WTC11 (cell line): Measurements from ENCODE around the gene LRRC74B. TPM values are rescaled to one million over a fixed set of nuclear protein-coding genes. Genes with fewer than 3 reads are reported as not detected.

Experiments
- ATAC-seq: fragments of 200-7000 bp; cut with Tn5 transposase; 2 replicates; pipeline ENCODE4 v1.10.0; 2021; ENCODE audit warnings: mild to moderate bottlenecking, moderate library complexity
- CTCF ChIA-PET: fragments of 300-600 bp; sonication (Branson Sonifier 250); formaldehyde crosslinking; loops from one replicate; lab custom pipeline; 2021; ENCODE audit warnings: antibody characterized with exemption; lab: Charles Lee
- POLR2A ChIA-PET: fragments of 350-600 bp; sonication (Branson Sonifier 250); formaldehyde crosslinking; loops from one replicate; lab custom pipeline; 2021; ENCODE audit warnings: antibody characterized with exemption; lab: Charles Lee
- DNase-seq: peaks from one replicate; pipeline ENCODE4 v3.0.0; 2021; ENCODE audit warnings: low spot score
- H3K27ac Mint-ChIP-seq: 2 replicates; pipeline ENCODE4 v1.8.0; 2021; ENCODE audit warnings: mixed read lengths
- H3K27me3 Mint-ChIP-seq: 2 replicates; pipeline ENCODE4 v1.8.0; 2021; ENCODE audit warnings: low read depth, mild to moderate bottlenecking, moderate library complexity, mixed read lengths
- H3K36me3 Mint-ChIP-seq: 2 replicates; pipeline ENCODE4 v1.8.0; 2021; ENCODE audit warnings: mixed read lengths
- H3K4me1 Mint-ChIP-seq: 2 replicates; pipeline ENCODE4 v1.8.0; 2022; ENCODE audit warnings: mixed read lengths
- H3K4me3 Mint-ChIP-seq: 2 replicates; pipeline ENCODE4 v1.8.0; 2021; ENCODE audit warnings: mild to moderate bottlenecking, moderate library complexity, mixed read lengths
- H3K9me3 Mint-ChIP-seq: 2 replicates; pipeline ENCODE4 v1.8.0; 2021; ENCODE audit warnings: mixed read lengths
- ARID4B ChIP-seq: sonication (generic); formaldehyde crosslinking; IDR thresholded peaks from 2 replicates; pipeline ENCODE4 v1.8.0; 2023; ENCODE audit warnings: missing genetic modification reagents, mild to moderate bottlenecking, borderline replicate concordance
- CBFB ChIP-seq: sonication (generic); formaldehyde crosslinking; IDR thresholded peaks from 2 replicates; pipeline ENCODE4 v1.8.1; 2022; ENCODE audit warnings: mild to moderate bottlenecking, low read depth, missing genetic modification reagents
- CREM ChIP-seq: sonication (generic); formaldehyde crosslinking; IDR thresholded peaks from 2 replicates; pipeline ENCODE4 v1.8.1; 2022; ENCODE audit warnings: mild to moderate bottlenecking, missing genetic modification reagents, moderate library complexity
- ERG ChIP-seq: fragments of 250-450 bp; sonication (Bioruptor Pico); IDR thresholded peaks from 2 replicates; pipeline ENCODE4 v1.8.0; 2021; ENCODE audit warnings: mild to moderate bottlenecking
- ETV6 ChIP-seq: sonication (generic); formaldehyde crosslinking; IDR thresholded peaks from 2 replicates; pipeline ENCODE4 v1.8.1; 2022; ENCODE audit warnings: mild to moderate bottlenecking, missing genetic modification reagents
- IRF1 ChIP-seq: sonication (generic); formaldehyde crosslinking; IDR thresholded peaks from 2 replicates; pipeline ENCODE4 v1.8.0; 2023; ENCODE audit warnings: missing genetic modification reagents
- IRF2 ChIP-seq: sonication (generic); formaldehyde crosslinking; IDR thresholded peaks from 2 replicates; pipeline ENCODE4 v1.8.0; 2022; ENCODE audit warnings: low read depth, missing genetic modification reagents, borderline replicate concordance
- MXD4 ChIP-seq: fragments of 250-450 bp; sonication (Bioruptor Pico); IDR thresholded peaks from 2 replicates; pipeline ENCODE4 v1.8.0; 2021; ENCODE audit warnings: mild to moderate bottlenecking, moderate library complexity, borderline replicate concordance
- PREB ChIP-seq: sonication (generic); formaldehyde crosslinking; IDR thresholded peaks from 2 replicates; pipeline ENCODE4 v1.8.1; 2022; ENCODE audit warnings: mild to moderate bottlenecking, missing genetic modification reagents, moderate library complexity, borderline replicate concordance
- RELA ChIP-seq: sonication (generic); formaldehyde crosslinking; IDR thresholded peaks from 2 replicates; pipeline ENCODE4 v1.8.1; 2022; ENCODE audit warnings: missing genetic modification reagents, mild to moderate bottlenecking, borderline replicate concordance
- SMAD4 ChIP-seq: sonication (generic); formaldehyde crosslinking; IDR thresholded peaks from 2 replicates; pipeline ENCODE4 v1.8.0; 2022; ENCODE audit warnings: mild to moderate bottlenecking, missing genetic modification reagents
- USF1 ChIP-seq: sonication (generic); formaldehyde crosslinking; IDR thresholded peaks from 2 replicates; pipeline ENCODE4 v1.8.0; 2022; ENCODE audit warnings: mild to moderate bottlenecking, missing genetic modification reagents
- USF2 ChIP-seq: sonication (generic); formaldehyde crosslinking; IDR thresholded peaks from 2 replicates; pipeline ENCODE4 v1.8.1; 2023; ENCODE audit warnings: mild to moderate bottlenecking, missing genetic modification reagents, moderate library complexity
- ZBTB43 ChIP-seq: sonication (generic); formaldehyde crosslinking; IDR thresholded peaks from 2 replicates; pipeline ENCODE4 v1.8.1; 2023; ENCODE audit warnings: mild to moderate bottlenecking, missing genetic modification reagents
- ZNF138 ChIP-seq: sonication (generic); formaldehyde crosslinking; conservative IDR thresholded peaks from 2 replicates; pipeline ENCODE4 v1.8.1; 2022; ENCODE audit warnings: mild to moderate bottlenecking, moderate library complexity, missing genetic modification reagents
- ZNF219 ChIP-seq: sonication (generic); formaldehyde crosslinking; IDR thresholded peaks from 2 replicates; pipeline ENCODE4 v1.8.0; 2023; ENCODE audit warnings: missing genetic modification reagents, mild to moderate bottlenecking, borderline replicate concordance
- ZNF416 ChIP-seq: fragments of 250-450 bp; sonication (Bioruptor Pico); IDR thresholded peaks from 2 replicates; pipeline ENCODE4 v1.9.0; 2021; ENCODE audit warnings: mild to moderate bottlenecking, inconsistent platforms
- ZNF532 ChIP-seq: fragments of 250-450 bp; sonication (Bioruptor Pico); IDR thresholded peaks from 2 replicates; pipeline ENCODE4 v1.9.0; 2021; ENCODE audit warnings: mild to moderate bottlenecking, borderline replicate concordance
- total RNA-seq: library from RNA; stranded (reverse); gene quantifications from 3 replicates; pipeline ENCODE4 v1.2.3, GENCODE V29; 2021

LRRC74B gene
- total RNA-seq, 1 experiment from 2014 or later: not detected

- TF ChIP-seq PREB (CRISPR knock-in tag) (no peak), ZNF219 (CRISPR knock-in tag) (no peak), ZBTB43 (CRISPR knock-in tag) (no peak), ZNF416 (CRISPR knock-in tag) (no peak), USF1 (CRISPR knock-in tag) (no peak)
Observed at GRCh38 chr22:21068681-21069276, 23.0 kb downstream of the LRRC74B start (continued).

GRCh38 chr22:21069375-21069774 is 23.6 kb downstream of the LRRC74B start:
- POLR2A ChIA-PET: no interaction called here
- no peak for ATAC-seq
- TF ChIP-seq ZNF138 (no peak), ZBTB43 (CRISPR knock-in tag) (no peak), SMAD4 (CRISPR knock-in tag) (no peak), ETV6 (CRISPR knock-in tag) (no peak), MXD4 (CRISPR knock-in tag) (no peak), ARID4B (CRISPR knock-in tag) (no peak), USF2 (CRISPR knock-in tag) (no peak), CBFB (CRISPR knock-in tag) (no peak), IRF2 (CRISPR knock-in tag) (no peak), ERG (no peak), ZNF532 (CRISPR knock-in tag) (no peak), ZNF416 (CRISPR knock-in tag) (no peak), IRF1 (CRISPR knock-in tag) (no peak), RELA (CRISPR knock-in tag) (no peak), CREM (no peak)

More at GRCh38 chr22:21069375-21069774, 23.6 kb downstream of the LRRC74B start:
- DNase-seq: no peak
- no peaks in the 10 kb centered on the region for H3K27me3 Mint-ChIP-seq
- no peaks in the 10 kb centered on the region for H3K36me3 Mint-ChIP-seq
- no peak overlapping the region for H3K4me3 Mint-ChIP-seq
- no peaks in the 10 kb centered on the region for H3K4me1 Mint-ChIP-seq
- CTCF ChIA-PET: interaction anchor here (0.9 to 2.8 kb wide), 3 partner anchors 14 to 48 kb away, joined by 3 to 14 read pairs (median 11); no protein-coding TSS in a partner anchor
- no peak overlapping the region for H3K27ac Mint-ChIP-seq
- H3K9me3 Mint-ChIP-seq: peaks cover 18% of the 10 kb centered on the region
